ENCODE results near the gene IQGAP1.

The IQGAP1 gene

DNA sequence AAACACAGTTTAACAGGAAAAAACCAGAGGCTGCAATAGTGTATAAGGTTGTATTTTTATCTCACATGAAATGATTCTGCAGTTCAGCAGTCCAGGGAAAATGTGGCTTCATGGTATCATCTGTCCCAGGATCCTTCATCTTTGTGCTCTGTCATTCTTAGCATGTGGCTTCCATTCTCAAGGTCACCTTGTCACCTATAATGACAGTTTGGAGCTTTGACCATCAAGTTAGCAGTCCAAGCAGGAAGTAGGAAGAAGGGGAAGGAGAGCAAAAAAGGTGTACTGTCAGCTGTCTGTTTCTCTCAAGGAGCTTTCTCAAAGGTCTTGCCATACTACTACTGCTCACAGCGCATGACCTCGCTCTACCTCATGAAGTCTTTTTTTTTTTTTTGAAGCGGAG lies 83.1 kb downstream of the IQGAP1 start:
- Histone ChIP-seq H3K36me3 (ENCODE audit: control insufficient read depth in 4 of 4, insufficient read depth in 4 of 4, low read length in 3 of 4) (peaks cover 15 to 66% (median 31%) of the 10 kb centered on the region in 4 experiments), H3K27ac (ENCODE audit: insufficient read depth in 1 of 2, low read depth in 1 of 2, low read length in 2 of 2, poor library complexity in 1 of 2, severe bottlenecking in 2 of 2) (no peak overlapping the region), H3K4me3 (ENCODE audit: control insufficient read depth in 1 of 7, extremely low read depth in 1 of 7, insufficient read depth in 4 of 7, low read depth in 2 of 7, low read length in 6 of 7) (no peak overlapping the region), H3K27me3 (replicated peaks in 2 of 5; ENCODE audit: control insufficient read depth in 4 of 5, insufficient read depth in 5 of 5, low read length in 4 of 5) (peaks cover 0 to 4% (median 0%) of the 10 kb centered on the region in 5 experiments), H3K4me1 (ENCODE audit: control extremely low read depth in 1 of 4, control insufficient read depth in 4 of 4, insufficient read depth in 4 of 4, low read length in 3 of 4) (peaks cover 0 to 3% (median 0%) of the 10 kb centered on the region in 4 experiments), H3K9me3 (ENCODE audit: control extremely low read depth in 1 of 5, control insufficient read depth in 4 of 5, insufficient read depth in 2 of 5, low read depth in 1 of 5, low read length in 4 of 5) (no peaks in the 10 kb centered on the region)
- ChIA-PET POLR2A (no interaction called here), CTCF (interaction anchor here (1.3 to 1.5 kb wide), 2 partner anchors 20 to 170 kb away, joined by 4 to 5 read pairs; no protein-coding TSS in a partner anchor)
- no peak for DNase-seq
- 100% methylated on average over 2 of the region's 3 CpGs for WGBS (ENCODE audit: insufficient coverage)

DNA sequence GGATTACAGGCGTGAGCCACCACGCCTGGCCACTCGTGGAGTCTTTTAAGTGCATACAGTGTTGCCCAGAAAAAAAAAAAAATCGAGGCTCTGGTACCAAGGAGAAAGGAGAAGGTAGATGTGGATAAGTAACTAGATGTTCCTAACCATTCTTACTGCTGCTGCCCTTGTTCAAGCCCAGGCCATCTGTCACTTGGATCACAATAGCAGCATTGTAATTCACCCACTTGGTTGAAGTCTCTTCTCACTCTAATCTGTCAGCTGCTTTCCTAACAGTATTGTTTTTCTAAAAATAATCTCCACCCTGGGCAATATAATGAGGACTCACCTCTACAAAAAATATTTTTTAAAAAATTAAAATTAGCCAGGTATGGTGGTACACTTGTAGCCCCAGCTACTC lies 83.7 kb downstream of the IQGAP1 start:
- H3K4me1 ChIP-seq (ENCODE audit: control extremely low read depth in 1 of 4, control insufficient read depth in 4 of 4, insufficient read depth in 4 of 4, low read length in 3 of 4) = peaks cover 0 to 3% (median 0%) of the 10 kb centered on the region in 4 experiments
- no peak overlapping the region for H3K4me3 ChIP-seq (ENCODE audit: control insufficient read depth in 1 of 7, extremely low read depth in 1 of 7, insufficient read depth in 4 of 7, low read depth in 2 of 7, low read length in 6 of 7)
- POLR2A ChIA-PET = no interaction called here
- peaks cover 0 to 4% (median 0%) of the 10 kb centered on the region in 5 experiments for H3K27me3 ChIP-seq (replicated peaks in 2 of 5; ENCODE audit: control insufficient read depth in 4 of 5, insufficient read depth in 5 of 5, low read length in 4 of 5)
- CTCF ChIA-PET = interaction anchor here (1.3 to 1.5 kb wide), 2 partner anchors 21 to 170 kb away, joined by 4 to 5 read pairs; no protein-coding TSS in a partner anchor
- H3K27ac ChIP-seq (ENCODE audit: insufficient read depth in 1 of 2, low read depth in 1 of 2, low read length in 2 of 2, poor library complexity in 1 of 2, severe bottlenecking in 2 of 2) = no peak overlapping the region
- DNase-seq = no peak
- no peaks in the 10 kb centered on the region for H3K9me3 ChIP-seq (ENCODE audit: control extremely low read depth in 1 of 5, control insufficient read depth in 4 of 5, insufficient read depth in 2 of 5, low read depth in 1 of 5, low read length in 4 of 5)
- WGBS (ENCODE audit: insufficient coverage) = 100% methylated on average over 3 of the region's 4 CpGs
- H3K36me3 ChIP-seq (ENCODE audit: control insufficient read depth in 4 of 4, insufficient read depth in 4 of 4, low read length in 3 of 4) = peaks cover 12 to 67% (median 33%) of the 10 kb centered on the region in 4 experiments

DNA sequence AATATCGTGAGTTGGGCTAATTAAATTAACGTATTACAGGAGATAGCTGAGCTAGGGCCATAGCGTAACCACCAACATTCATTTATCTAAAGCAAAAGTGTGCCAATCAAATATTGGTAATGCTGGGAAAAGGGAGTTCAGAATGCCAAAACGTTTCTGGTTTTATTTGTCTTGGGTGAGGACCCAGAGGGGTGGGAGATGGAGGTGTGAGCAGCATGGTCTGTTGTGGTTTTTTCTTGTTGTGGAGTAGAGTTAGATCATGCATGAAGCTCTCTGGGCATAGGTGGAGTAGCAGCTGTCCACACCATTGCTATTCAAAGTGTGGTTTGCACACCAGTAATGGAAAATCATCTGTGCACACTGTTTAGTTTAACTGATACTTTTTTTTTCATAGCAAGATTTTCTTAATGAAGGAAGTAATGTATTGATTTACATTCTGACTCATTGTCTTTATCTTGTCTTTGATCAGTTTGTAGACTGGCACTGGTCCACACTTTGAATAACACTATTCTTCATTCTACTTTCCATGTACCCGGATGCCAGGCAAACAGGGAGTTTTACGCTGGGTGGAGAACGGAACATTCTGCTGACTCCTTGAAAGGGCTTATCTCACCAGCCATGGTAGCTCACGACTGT lies 90.9 kb downstream of the IQGAP1 start:
- WGBS (ENCODE audit: insufficient coverage) = 95% methylated on average over 3 of the region's 8 CpGs
- H3K36me3 ChIP-seq (ENCODE audit: control insufficient read depth in 4 of 4, insufficient read depth in 4 of 4, low read length in 3 of 4) = peaks cover 21 to 67% (median 39%) of the 10 kb centered on the region in 4 experiments
- H3K4me3 ChIP-seq (ENCODE audit: control insufficient read depth in 1 of 7, extremely low read depth in 1 of 7, insufficient read depth in 4 of 7, low read depth in 2 of 7, low read length in 6 of 7) = no peak overlapping the region
- H3K9me3 ChIP-seq (ENCODE audit: control extremely low read depth in 1 of 5, control insufficient read depth in 4 of 5, insufficient read depth in 2 of 5, low read depth in 1 of 5, low read length in 4 of 5) = no peaks in the 10 kb centered on the region
- CTCF ChIA-PET = interaction anchor here (1.1 to 6.0 kb wide), 8 partner anchors 11 to 173 kb away, joined by 3 to 88 read pairs (median 4); no protein-coding TSS in a partner anchor
- DNase-seq = no peak
- POLR2A ChIA-PET = no interaction called here
- H3K27me3 ChIP-seq (replicated peaks in 2 of 5; ENCODE audit: control insufficient read depth in 4 of 5, insufficient read depth in 5 of 5, low read length in 4 of 5) = peaks cover 0 to 2% (median 0%) of the 10 kb centered on the region in 5 experiments
- no peak overlapping the region for H3K27ac ChIP-seq (ENCODE audit: insufficient read depth in 1 of 2, low read depth in 1 of 2, low read length in 2 of 2, poor library complexity in 1 of 2, severe bottlenecking in 2 of 2)
- H3K4me1 ChIP-seq (ENCODE audit: control extremely low read depth in 1 of 4, control insufficient read depth in 4 of 4, insufficient read depth in 4 of 4, low read length in 3 of 4) = peaks cover 5 to 18% (median 10%) of the 10 kb centered on the region in 4 experiments

DNA sequence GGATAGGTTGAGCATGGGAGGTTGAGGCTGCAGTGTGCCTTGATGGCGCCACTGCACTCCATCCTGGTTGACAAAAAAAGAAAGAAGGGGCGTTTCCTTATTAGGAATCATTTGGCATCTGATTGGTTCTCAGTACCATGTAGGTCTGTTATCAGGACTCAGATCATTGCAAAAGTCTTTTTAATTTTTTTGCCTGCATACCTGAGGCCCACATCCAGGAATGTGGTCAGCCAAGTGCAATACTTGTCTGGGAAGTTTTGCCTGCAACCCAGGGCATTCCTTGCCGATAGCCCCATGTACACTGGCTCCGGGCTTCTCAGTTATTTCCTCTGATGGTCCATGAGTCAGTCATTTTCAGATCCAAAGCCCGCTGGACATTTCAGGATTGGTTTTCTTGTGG lies 91.6 kb downstream of the IQGAP1 start:
- Histone ChIP-seq H3K27me3 (replicated peaks in 2 of 5; ENCODE audit: control insufficient read depth in 4 of 5, insufficient read depth in 5 of 5, low read length in 4 of 5) (no peaks in the 10 kb centered on the region), H3K36me3 (ENCODE audit: control insufficient read depth in 4 of 4, insufficient read depth in 4 of 4, low read length in 3 of 4) (peaks cover 17 to 66% (median 39%) of the 10 kb centered on the region in 4 experiments), H3K27ac (ENCODE audit: insufficient read depth in 1 of 2, low read depth in 1 of 2, low read length in 2 of 2, poor library complexity in 1 of 2, severe bottlenecking in 2 of 2) (no peak overlapping the region), H3K9me3 (ENCODE audit: control extremely low read depth in 1 of 5, control insufficient read depth in 4 of 5, insufficient read depth in 2 of 5, low read depth in 1 of 5, low read length in 4 of 5) (no peaks in the 10 kb centered on the region), H3K4me3 (ENCODE audit: control insufficient read depth in 1 of 7, extremely low read depth in 1 of 7, insufficient read depth in 4 of 7, low read depth in 2 of 7, low read length in 6 of 7) (no peak overlapping the region), H3K4me1 (ENCODE audit: control extremely low read depth in 1 of 4, control insufficient read depth in 4 of 4, insufficient read depth in 4 of 4, low read length in 3 of 4) (peaks cover 5 to 18% (median 10%) of the 10 kb centered on the region in 4 experiments)
- WGBS (ENCODE audit: insufficient coverage) = 100% methylated on average over 4 of the region's 5 CpGs
- ChIA-PET CTCF (interaction anchor here (1.5 to 6.0 kb wide), 6 partner anchors 11 to 170 kb away, joined by 4 to 88 read pairs (median 10); no protein-coding TSS in a partner anchor), POLR2A (no interaction called here)
- DNase-seq = no peak

DNA sequence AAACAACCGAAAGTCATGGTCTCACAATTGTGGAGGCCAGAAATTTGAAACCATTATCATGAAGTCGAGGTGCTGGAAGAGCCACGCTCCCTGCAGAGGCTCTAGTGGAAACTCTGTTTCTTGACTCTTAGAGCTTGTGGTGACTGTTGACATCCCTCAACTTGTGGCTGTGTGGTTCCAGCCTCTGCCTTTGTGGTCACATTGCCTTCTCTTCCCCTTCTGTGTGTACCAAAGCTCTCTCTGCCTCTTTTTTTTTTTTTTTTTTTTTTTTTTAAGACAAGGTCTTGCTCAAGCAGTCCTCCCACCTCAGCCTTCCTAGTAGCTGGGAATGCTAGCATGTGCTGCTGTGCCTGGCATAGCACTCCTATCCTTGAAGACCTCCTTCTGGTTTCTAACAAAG lies 93.0 kb downstream of the IQGAP1 start:
- WGBS (ENCODE audit: insufficient coverage) = 23% methylated on average over 3 of the region's 3 CpGs
- peak; percentile 66 to 93 (median 93) for DNase-seq

DNA sequence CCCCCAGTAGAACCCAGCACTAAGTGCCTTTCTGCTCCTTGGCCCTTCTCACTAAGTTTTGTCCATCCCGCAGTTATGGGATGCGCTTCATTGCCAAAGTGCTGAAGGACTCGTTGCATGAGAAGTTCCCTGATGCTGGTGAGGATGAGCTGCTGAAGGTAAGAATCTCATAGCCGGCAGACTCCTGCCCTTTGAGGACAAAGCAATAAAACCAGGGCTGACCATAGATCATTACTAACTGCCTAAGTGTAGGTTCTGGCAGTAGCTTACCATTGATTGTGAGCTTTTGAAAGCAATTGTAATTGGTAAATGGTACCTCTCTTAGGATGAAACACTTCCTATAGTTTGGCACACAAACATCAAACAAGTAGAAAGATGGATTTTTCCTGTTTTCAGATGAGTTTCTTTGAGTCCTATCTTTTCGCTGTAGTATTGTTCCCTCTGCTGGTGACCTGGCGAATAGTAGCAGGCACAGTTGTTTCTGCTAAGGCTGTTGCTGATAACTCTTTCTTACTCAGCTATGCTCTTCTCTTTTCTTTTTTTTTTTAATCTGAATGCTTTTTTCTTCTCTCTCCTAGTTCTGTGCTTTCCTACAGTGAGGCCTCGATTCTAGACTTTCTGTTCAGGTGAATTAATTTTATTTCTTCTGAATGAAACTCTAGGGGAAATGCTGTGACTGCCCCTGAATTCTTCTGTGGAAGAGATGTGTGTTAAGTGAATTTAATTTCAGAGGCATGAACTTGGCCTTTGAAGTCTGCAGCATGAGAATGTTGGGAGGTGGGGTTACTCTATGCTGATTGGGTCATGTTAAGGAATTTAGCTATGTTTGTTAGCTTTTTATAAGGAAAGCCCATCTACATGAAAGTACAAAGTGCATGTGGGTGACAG lies 94.3 kb downstream of the IQGAP1 start:
- ChIA-PET POLR2A (interaction anchor here (1.0 kb wide), 1 partner anchor 120 kb away, joined by 3 read pairs; no protein-coding TSS in a partner anchor), CTCF (interaction anchor here (0.7 to 6.0 kb wide), 47 partner anchors 8 to 767 kb away, joined by 3 to 134 read pairs (median 4); partner anchors contain the start of genes IQGAP1 and ZNF774)
- H3K27ac ChIP-seq (ENCODE audit: insufficient read depth in 1 of 2, low read depth in 1 of 2, low read length in 2 of 2, poor library complexity in 1 of 2, severe bottlenecking in 2 of 2) = no peak overlapping the region
- DNase-seq = peak; percentile 65 to 74 (median 65)
- no peaks in the 10 kb centered on the region for H3K27me3 ChIP-seq (replicated peaks in 2 of 5; ENCODE audit: control insufficient read depth in 4 of 5, insufficient read depth in 5 of 5, low read length in 4 of 5)
- H3K9me3 ChIP-seq (ENCODE audit: control extremely low read depth in 1 of 5, control insufficient read depth in 4 of 5, insufficient read depth in 2 of 5, low read depth in 1 of 5, low read length in 4 of 5) = no peaks in the 10 kb centered on the region
- 56% methylated on average over 4 of the region's 7 CpGs for WGBS (ENCODE audit: insufficient coverage)
- peaks cover 18 to 75% (median 48%) of the 10 kb centered on the region in 4 experiments for H3K36me3 ChIP-seq (ENCODE audit: control insufficient read depth in 4 of 4, insufficient read depth in 4 of 4, low read length in 3 of 4)
- H3K4me3 ChIP-seq (ENCODE audit: control insufficient read depth in 1 of 7, extremely low read depth in 1 of 7, insufficient read depth in 4 of 7, low read depth in 2 of 7, low read length in 6 of 7) = no peak overlapping the region
- H3K4me1 ChIP-seq (ENCODE audit: control extremely low read depth in 1 of 4, control insufficient read depth in 4 of 4, insufficient read depth in 4 of 4, low read length in 3 of 4) = peaks cover 5 to 18% (median 10%) of the 10 kb centered on the region in 4 experiments

More for the DNA sequence above, 93.0 kb downstream of the IQGAP1 start:
- POLR2A ChIA-PET = interaction anchor here (0.6 to 1.1 kb wide), 2 partner anchors 161 to 227 kb away, joined by 3 to 6 read pairs; no protein-coding TSS in a partner anchor
- H3K4me1 ChIP-seq (ENCODE audit: control extremely low read depth in 1 of 4, control insufficient read depth in 4 of 4, insufficient read depth in 4 of 4, low read length in 3 of 4) = peaks cover 5 to 18% (median 10%) of the 10 kb centered on the region in 4 experiments
- H3K27ac ChIP-seq (ENCODE audit: insufficient read depth in 1 of 2, low read depth in 1 of 2, low read length in 2 of 2, poor library complexity in 1 of 2, severe bottlenecking in 2 of 2) = no peak overlapping the region
- peaks cover 15 to 76% (median 46%) of the 10 kb centered on the region in 4 experiments for H3K36me3 ChIP-seq (ENCODE audit: control insufficient read depth in 4 of 4, insufficient read depth in 4 of 4, low read length in 3 of 4)
- H3K27me3 ChIP-seq (replicated peaks in 2 of 5; ENCODE audit: control insufficient read depth in 4 of 5, insufficient read depth in 5 of 5, low read length in 4 of 5) = no peaks in the 10 kb centered on the region
- no peak overlapping the region for H3K4me3 ChIP-seq (ENCODE audit: control insufficient read depth in 1 of 7, extremely low read depth in 1 of 7, insufficient read depth in 4 of 7, low read depth in 2 of 7, low read length in 6 of 7)
- CTCF ChIA-PET = interaction anchor here (0.7 to 6.0 kb wide), 25 partner anchors 9 to 217 kb away, joined by 3 to 134 read pairs (median 6); partner anchors contain the start of gene IQGAP1
- no peaks in the 10 kb centered on the region for H3K9me3 ChIP-seq (ENCODE audit: control extremely low read depth in 1 of 5, control insufficient read depth in 4 of 5, insufficient read depth in 2 of 5, low read depth in 1 of 5, low read length in 4 of 5)
